HT1080 (cell line): ENCODE measurements around the gene NABP2. TPM values are rescaled to one million over a fixed set of nuclear protein-coding genes. Genes with fewer than 3 reads are reported as not detected.

ENCODE experiments used
- DNase-seq: peaks from one replicate; pipeline ENCODE4 v3.0.0-alpha.2; 2015; ENCODE audit warnings: low read depth
- polyA plus RNA-seq, 2 experiments: library from polyadenylated mRNA; depleted of rRNA; stranded (reverse); fragments of >200 nt; gene quantifications; 2 replicates each; pipeline ENCODE4 v1.2.3, GENCODE V29; 2015
- total RNA-seq: library from RNA; depleted of rRNA; stranded (reverse); fragments of >200 nt; shearing (Covaris generic); gene quantifications from 2 replicates; pipeline ENCODE4 v1.2.3, GENCODE V29; 2014; rRNA removed

NABP2 gene
- total RNA-seq: 77.9 and 78.3 TPM in 2 replicates
- 48.3 and 49.3 TPM in 2 replicates for polyA plus RNA-seq (2015; cell fraction: cytosol; rRNA removed)
- polyA plus RNA-seq (2015; cell fraction: nucleus; rRNA removed): 12.1 and 13.6 TPM in 2 replicates

DNA sequence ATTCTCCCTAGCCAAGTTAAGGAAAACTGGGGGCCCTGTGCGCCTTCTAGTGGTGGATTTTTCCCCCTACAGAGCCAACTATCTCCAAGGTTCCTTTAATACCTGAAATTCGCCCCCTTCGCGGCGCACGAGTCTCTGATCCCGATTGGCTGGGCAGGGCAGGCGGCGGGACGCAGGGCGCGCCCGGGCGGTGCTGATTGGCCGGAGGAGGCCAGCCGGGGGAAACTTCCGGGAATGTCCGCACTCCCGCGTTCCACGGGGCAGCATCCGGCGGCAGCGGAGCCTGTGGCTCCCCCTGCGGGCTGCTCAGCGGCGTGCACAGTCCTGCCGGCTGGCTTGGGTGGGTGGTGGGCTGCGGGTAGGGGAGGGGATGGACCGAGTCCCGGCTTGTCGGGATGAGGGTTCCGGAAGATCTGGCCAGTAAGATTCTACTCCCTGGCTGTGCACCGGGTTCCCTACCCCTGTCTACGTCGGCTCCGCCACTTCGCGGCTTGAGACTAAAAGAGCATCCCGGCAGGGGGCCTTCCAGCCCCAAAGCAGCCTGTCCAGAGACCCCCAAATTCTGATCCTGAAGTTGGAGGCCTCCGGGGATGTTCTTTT is at the start of gene NABP2:
NABP2 (plus strand) TSS at position 241 of the 600 bp plus-strand sequence. CDS start 515 bp downstream, outside the sequence.
- peak; percentile 98 for DNase-seq

DNA sequence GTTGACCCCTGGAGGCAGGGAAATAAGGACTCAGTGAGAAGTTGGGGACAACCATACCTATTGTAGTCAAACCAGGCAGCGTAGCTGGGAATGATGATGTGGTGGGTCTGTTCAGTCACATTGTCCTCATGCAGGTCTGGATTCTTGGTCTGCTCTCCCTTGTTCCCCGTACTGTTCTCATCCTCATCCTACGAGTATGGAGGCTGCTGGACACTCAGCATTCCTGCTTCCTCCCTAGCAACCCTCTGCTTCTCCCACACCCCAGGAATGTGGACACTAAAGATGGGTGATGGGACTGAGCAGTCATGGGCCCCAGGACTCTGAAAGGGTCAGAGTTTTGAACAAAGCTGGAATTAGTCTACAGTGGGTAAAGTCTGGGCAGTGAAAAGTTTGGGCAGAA is 45.8 kb upstream of the NABP2 start:
- DNase-seq: no peak

DNA sequence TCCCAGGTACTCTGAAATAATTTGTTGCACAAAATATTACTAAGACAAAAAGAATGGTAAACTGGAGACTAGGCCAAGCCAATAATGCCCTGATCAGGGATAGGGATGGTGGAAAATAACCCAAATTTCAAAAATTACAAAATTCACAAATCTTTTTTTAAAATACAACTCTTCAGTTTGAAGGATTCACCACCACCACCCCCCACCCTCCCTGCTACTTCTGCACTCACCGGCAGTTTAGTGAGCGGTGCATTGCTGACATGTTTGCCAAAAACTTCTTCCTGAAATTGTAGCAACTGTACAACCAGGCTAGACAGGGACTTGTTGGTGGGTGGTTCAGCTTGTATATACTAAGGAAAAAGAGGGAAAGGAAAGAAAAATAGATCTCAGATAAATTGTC is 37.2 kb upstream of the NABP2 start:
- DNase-seq: no peak

DNA sequence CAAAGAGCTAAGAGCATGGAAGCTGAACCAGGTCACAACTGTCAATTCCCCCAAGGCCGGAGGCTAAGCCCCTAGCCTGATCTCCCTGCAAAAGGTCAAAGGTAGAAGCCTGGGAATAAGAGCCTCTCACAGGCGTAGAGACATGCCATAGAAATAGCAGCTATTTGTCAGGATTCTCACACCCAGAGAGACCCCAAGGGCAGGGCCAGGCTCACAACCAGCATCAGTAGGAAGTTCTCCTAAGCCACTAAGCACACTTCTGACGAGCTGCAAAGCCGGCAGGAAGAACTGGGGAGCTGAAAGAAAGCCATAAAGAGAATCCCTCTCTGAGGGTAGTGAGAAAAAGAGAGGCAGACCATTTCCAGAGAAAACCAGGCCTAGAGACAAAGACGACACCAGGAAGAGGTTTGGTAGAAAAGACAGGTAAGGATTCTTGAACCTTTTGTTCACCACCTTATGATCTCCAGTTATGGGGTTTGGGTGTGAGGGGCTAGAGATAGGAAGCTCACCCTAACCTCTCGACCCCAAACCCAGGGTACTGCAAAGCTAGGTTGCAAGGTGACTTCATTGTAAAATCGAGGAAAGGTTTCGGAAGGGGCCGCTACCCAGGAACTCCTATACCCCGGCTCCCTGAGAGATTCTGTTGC is 35.9 kb upstream of the NABP2 start:
- DNase-seq: no peak

DNA sequence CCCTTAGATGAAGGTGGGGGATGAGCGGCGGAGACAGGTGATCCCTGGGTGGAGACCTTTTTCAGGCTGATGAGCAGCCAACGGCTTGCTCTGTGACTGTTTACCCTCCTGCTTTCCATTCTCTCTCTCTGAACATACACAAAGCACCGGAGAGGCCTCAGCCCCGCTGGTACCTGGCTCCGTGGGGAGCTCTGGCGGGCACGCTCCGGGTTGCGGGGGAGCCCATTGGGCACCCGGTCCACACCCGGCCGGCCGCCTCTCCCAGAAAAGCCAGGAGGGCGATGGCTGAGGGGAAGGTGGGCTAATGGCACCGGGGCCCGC is 35.4 kb upstream of the NABP2 start:
- no peak for DNase-seq

DNA sequence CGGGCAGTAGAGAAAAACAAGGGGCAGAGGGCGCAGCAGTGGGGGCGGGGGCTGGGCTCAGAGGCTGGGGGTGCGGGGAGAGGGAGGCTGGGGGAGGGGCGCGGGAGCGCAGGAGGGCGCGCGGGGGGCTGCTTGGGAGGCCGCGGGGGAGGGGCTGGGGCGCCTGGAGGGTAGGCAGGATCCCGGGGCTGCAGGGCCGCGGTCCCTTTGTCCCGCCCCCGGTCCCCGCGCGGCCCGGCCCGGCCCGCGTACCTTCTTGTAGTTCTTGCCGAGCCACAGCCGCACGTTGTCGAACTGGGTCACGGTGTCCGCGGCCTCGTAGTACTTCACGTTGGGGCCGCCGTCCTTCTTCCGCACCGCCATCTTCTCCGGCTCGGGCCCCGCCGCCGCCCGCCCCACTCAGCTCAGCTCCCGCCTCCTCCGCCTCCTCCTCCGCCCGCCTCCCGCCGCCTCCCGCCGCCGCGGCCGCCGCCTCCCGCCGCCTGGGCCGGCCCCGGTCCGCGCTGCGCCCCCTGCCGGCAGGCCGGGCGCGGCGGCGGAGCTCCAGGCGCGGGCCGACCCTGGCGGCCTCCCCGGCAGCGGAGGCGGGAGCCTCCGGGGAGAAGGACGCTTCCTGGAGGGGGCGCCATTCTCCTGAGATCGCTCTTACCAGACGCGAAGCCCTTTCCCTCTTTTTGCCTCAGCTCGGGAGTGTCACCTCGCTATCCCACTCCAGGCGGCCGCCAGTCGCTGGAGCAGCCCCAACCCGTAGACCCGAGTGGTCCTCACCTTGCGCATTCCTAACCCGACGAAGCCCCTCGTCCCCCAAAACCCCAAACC is 34.8 kb upstream of the NABP2 start, which contains the start of gene SMARCC2:
SMARCC2 (minus strand) TSS at position 385 of the 819 bp plus-strand sequence; CDS start at position 363, 22 bp downstream.
- DNase-seq: peak; percentile 82

DNA sequence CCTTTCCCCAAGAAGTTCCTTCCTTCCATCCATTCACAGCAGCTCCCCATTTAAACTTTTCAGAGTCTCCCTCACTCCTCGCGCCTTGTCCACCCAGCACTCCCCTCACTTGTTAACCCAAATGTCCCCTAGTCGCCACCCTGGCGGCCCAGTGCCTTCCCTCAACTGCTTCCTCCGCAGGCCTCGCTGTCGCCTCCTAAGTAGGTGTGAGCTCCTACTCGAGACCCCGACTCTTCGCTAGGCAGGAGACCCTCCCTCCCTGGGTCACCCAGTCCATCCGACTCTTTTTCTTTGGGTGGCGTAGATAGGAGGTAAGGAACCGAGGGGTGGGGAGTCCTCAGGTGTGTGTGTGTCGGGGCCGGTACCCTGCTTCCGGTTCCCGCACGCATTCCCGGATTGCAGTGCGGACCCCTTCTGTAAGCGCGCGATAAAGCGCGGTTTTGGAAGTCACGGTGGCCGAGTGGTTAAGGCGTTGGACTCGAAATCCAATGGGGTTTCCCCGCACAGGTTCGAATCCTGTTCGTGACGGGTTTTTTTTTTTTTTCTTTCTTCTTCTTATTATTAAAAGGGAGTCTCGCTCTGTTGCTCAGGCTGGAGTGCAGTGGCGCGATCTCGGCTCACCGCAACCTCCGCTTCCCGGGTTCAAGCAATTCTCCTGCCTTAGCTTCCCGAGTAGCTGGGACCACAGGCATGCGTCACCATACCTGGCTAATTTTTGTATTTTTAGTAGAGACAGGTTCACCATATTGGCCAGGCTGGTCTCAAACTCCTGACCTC is 34.0 kb upstream of the NABP2 start:
- peak; percentile 94 for DNase-seq

DNA sequence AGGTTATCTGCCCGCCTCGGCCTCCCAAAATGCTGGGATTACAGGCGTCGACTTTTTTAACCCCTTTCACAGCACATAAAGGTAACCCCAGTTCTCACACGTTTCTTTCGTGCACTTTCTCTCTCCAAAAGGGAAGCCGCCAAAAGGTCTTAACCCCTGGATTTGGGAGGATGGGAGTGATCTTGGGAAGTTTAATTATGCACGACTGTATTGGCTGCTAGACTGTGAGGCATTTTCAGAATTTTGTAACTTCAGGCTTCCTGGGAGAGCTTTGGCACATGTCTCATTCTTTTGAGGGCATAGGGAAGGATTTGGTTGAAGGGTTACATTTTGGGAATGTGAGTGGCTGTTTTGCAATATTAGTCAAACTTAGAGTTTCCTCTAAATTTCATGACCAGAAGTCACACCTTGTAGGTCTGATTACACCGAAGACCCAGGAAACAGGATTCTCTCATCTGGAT is 33.4 kb upstream of the NABP2 start:
- no peak for DNase-seq

DNA sequence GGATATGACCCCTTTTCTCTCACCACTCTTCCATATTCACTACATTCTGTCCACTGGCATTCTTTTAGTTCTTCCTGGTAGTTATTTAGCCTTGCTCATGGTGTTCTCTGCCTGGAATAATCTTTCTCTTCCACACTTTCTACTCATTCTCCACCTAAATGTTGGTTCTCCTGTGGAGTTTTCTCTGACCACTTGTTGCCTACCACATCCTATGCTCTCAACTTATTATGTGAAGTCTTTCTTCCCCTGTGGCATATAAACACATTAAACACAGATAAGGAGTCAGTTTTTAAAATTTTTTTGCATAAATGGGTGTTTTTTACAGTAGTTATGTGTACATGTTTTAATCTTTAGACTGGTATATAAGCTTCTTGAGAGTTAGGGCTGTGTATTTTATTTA is 31.6 kb upstream of the NABP2 start:
- DNase-seq: no peak

DNA sequence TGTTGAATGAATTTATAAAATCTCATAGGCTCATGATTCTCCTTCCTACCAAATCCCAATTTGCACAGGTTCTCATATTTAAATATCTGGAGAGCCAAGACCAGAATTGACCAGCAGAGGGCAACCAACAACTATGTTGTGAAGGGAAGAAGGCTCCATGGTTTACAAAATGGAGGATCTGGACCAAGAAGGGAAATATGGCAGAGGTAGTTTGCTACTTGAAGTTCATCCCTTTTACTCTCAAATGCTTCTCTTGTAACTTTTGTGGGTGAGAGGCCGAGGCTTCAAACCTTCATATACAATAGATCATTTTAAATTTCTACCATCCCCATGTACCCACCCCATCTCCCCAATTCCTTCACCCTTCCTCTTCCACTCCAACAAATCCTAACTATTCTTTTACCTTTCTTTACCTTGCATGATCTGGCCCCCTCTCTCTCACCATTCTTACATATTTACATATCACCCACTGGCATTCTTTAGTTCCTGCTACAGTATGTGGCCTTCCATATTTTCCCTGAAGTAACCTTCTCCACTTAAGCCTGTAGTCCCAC is 31.0 kb upstream of the NABP2 start:
- peak; percentile 69 for DNase-seq

DNA sequence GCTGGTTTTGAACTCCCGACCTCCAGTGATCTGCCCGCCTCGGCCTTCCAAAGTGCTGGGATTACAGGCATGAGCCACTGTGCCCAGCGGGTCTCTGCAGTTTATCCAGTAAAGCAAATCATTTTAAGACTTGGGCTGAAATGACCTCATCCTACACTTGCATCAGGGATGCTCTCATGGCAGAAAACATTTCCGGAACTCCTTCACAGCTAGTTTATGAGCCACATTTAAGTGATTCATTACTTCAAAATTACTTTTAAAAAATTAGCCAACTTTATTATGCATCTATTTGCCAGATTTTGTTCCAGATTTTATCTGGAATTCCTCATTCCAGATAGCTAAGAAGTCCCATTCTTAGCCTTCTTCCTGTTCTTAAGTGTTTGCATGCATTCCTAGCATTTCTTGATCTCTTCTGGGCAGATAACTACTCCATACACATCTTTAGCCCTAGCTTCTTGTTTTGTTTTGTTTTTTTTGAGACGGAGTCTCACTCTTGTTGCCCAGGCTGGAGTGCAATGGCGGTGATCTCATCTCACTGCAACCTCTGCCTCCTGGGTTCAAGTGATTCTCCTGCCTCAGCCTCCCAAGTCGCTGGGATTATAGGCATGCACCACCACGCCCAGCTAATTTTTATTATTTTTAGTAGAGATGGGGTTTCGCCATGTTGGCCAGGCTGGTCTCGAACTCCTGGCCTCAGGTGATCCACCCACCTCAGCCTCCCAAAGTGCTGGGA is 27.2 kb upstream of the NABP2 start:
- peak; percentile 89 for DNase-seq

DNA sequence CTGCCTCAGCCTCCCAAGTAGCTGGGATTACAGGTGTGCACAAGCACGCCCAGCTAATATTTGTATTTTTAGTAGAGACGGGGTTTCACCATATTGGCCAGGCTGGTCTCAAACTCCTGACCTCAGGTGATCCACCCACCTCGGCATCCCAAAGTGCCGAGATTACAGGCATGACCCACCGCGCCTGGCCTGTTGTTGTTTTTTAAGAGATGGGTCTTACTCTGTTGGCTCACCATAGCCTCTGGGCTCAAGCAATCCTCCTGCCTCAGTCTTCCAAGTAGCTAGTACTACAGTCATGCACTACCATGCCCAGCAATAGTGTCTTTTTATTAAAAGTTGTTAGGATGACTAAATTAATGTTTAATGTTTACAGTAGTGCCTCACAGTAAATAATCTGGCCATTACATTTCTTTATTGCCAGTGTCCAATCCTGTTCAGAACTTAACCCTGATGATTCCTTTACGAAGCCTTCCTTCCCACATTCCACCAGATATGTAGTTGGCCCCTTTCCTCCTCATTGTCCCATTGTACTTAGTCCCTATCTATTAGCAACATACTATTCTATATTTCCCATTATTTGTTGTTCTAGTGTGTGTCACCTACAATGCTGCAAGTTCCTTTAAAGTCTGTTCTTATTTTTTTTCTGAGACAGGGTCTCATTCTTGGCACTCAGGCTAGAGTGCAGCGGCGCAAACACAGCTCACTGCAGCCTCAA is 26.1 kb upstream of the NABP2 start:
- DNase-seq: no peak

DNA sequence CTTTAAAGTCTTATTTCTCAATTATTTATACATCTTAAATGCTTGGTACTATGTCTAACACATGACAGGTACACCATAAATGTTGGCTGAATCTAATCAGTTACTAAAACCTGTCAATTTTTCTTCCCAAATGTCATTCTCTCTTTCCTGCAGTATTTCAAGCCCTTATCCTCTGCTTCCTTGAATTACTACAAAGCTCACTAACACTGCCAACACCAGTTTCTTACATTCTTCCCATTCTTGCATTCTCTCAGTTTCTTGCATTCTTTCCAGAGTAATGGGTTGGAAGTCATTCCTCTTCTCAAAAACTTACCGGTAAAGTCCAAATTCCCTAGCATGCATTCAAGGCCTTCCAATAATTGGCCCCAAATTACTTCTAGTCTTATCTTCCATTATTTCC is 25.3 kb upstream of the NABP2 start:
- DNase-seq: no peak

DNA sequence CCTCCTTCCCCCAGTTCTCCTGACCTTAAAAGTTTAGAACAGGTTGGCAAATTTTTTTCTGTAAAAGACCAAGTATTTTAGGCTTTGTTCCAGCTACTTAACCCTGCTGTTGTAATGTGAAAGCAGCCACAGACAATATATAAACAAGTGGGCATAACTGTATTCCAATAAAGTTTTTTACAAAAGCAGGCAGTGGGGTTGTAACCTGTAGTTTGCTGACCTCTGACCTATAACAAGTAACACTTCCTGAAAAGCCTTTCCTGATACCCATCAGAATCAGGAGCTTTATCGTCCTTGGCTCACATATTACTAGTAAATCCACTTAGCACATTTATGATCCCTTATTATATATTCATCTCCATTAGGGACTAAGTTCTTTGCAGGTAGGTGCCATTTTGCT is 21.8 kb upstream of the NABP2 start:
- no peak for DNase-seq

DNA sequence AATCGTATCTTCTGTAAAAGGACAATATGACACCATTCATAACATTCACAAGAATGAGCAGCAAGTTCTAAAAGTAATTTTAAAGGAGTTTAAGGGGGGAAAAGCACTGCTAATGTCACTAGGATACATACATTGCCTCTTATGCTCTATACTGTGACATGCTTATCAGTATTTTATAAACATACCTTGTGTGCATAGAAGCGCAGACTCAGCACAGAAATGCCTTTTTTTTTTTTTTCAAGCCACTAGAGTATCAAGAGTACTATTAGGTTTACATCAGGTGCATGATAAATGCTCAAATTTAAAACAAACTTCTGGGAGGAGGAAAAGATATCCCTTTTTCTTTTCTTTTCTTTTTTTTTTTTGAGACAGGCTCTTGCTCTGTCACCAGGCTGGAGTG is 21.3 kb upstream of the NABP2 start:
- DNase-seq: no peak

DNA sequence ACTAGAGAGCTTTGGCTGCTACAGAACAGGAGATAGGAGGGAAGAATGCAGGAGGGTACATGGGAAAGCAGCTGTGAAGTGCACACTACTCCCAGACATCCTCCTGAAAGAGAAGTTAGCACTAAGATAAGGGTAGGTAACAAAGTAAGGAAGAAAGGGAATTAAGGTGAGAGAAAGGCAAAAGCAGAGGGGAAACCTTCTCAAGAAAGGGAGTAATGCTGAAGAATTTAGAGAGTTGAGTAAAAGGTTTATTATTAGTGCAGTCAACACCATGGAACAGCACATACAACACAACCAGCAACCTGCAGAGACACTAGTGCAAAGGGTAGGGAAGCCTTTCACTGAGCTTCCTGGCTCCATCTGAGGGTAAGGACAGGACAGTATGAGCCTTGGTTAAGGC is 19.9 kb upstream of the NABP2 start:
- DNase-seq: no peak

DNA sequence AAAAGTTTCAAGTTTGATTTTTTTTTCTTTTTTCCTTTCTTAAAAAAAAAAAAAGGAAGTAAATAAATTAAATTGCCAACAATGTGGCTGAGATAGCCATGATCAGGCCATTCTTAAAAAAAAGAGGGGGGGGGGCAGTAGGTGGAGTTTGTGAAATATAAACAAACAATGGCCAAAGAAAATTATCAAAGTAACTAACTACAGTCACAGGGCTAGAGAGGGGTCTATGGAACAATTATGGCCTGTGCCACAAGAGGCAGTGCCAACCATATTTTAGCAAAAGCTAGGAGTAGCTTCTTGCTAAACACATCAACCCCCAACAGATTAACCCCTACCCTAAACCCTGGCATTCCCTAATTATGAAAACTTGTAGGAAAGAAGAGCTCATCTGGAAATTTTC is 18.7 kb upstream of the NABP2 start:
- DNase-seq: no peak

DNA sequence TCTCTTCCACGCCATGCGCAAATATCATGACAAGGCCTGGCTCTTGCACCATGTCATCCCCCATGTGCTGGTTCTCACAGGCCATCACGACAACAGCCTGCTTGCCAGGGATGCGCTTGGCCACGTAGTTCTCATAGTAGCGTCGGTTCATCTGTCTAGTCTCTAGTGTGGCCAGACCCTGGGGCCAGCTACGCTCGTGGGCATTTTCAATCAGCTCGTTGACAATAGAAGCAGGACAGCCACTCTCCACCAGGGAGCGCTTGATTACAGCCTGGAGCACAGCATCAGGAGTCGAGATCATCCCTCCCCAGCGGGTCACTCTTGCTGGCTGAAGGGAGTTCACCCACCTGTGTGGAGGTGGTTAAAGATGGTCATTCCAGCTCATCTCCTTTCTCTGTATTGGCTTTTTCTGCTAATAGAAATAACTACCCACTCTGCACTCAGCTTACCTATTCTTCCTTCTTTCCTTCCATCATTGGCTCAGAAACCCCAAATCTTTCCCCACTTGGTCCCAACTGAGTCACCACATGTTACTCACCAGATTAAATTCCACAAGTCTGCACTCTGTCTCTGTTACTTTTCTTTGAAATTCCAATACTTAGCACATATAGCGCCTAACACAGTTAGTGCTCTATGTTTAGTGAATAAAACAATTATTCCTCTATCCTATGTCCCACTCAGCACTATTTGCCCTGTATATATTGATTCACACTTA is 17.5 kb upstream of the NABP2 start:
- DNase-seq: peak; percentile 42

DNA sequence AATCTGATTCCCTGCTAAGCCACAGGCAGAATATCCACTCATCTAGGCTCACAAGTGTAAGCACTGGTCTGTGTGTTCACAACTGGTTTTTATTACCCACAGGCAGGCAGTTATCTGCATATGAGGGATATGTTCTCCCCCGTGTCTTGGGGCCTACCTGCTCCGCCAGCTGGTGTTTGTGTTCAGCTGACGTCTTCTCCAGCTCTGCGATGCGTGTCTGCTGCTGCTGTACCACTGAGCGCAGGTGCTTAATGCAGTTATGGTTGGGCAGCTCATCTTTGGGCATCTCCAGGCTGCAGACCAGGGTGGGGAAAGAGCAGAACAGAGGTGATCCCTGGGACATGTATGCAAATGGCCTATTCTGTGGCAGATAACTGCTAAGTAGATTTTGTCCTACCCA is 16.1 kb upstream of the NABP2 start:
- no peak for DNase-seq
